H9 (cell line): Measurements from ENCODE around the gene AP1B1. TPM values are rescaled to one million over a fixed set of nuclear protein-coding genes. Genes with fewer than 3 reads are reported as not detected.
A peak's percentile ranks its signal among the peaks of the same experiment; 100 is the strongest.

Experiments used
- DNase-seq: peaks from one replicate; pipeline ENCODE4 v3.0.0-alpha.2; 2017
- H2AFZ ChIP-seq: one replicate; pipeline ENCODE4 v1.6.1; 2013; ENCODE audit warnings: mild to moderate bottlenecking, low read length, control low read depth, moderate library complexity
- H2AK5ac ChIP-seq: 2 replicates; pipeline ENCODE4 v1.6.1; 2013; ENCODE audit warnings: low read length, control low read depth, mixed read lengths; ENCODE audit not compliant: insufficient read length
- H2BK120ac ChIP-seq: one replicate; pipeline ENCODE4 v1.6.1; 2013; ENCODE audit warnings: low read depth, mild to moderate bottlenecking, low read length, control low read depth, inconsistent platforms; ENCODE audit not compliant: poor library complexity, severe bottlenecking
- H2BK12ac ChIP-seq: 2 replicates; pipeline ENCODE4 v1.6.1; 2013; ENCODE audit warnings: low read length, control low read depth, mixed read lengths, low read depth; ENCODE audit not compliant: insufficient read length
- H2BK15ac ChIP-seq: 2 replicates; pipeline ENCODE4 v1.6.1; 2013; ENCODE audit warnings: low read depth, low read length, control low read depth
- H2BK20ac ChIP-seq: one replicate; pipeline ENCODE4 v1.6.1; 2013; ENCODE audit warnings: low read depth, mild to moderate bottlenecking, low read length, control low read depth, inconsistent platforms; ENCODE audit not compliant: poor library complexity, severe bottlenecking
- H2BK5ac ChIP-seq: 2 replicates; pipeline ENCODE4 v1.6.1; 2013; ENCODE audit warnings: low read length, control low read depth, mixed read lengths; ENCODE audit not compliant: insufficient read length
- H3K14ac ChIP-seq: 2 replicates; pipeline ENCODE4 v1.6.1; 2013; ENCODE audit warnings: low read length, control low read depth; ENCODE audit not compliant: insufficient read depth
- H3K18ac ChIP-seq: 2 replicates; pipeline ENCODE4 v1.6.1; 2013; ENCODE audit warnings: low read depth, mild to moderate bottlenecking, mixed read lengths, low read length, control low read depth; ENCODE audit not compliant: insufficient read length
- H3K23ac ChIP-seq: 2 replicates; pipeline ENCODE4 v1.6.1; 2013; ENCODE audit warnings: low read length, control low read depth, mixed read lengths, low read depth; ENCODE audit not compliant: insufficient read length
- H3K23me2 ChIP-seq: 2 replicates; pipeline ENCODE4 v1.6.1; 2013; ENCODE audit warnings: low read depth, mild to moderate bottlenecking, mixed read lengths, low read length, control low read depth; ENCODE audit not compliant: insufficient read length, poor library complexity, severe bottlenecking
- H3K27ac ChIP-seq: 2 replicates; pipeline ENCODE4 v1.5.1; 2013; ENCODE audit warnings: low read length, control low read depth, mixed read lengths, low read depth; ENCODE audit not compliant: insufficient read length
- H3K27me3 ChIP-seq: 2 replicates; pipeline ENCODE4 v1.6.1; 2013; ENCODE audit warnings: low read length, control low read depth, inconsistent platforms; ENCODE audit not compliant: insufficient read depth
- H3K4ac ChIP-seq: 2 replicates; pipeline ENCODE4 v1.6.1; 2013; ENCODE audit warnings: low read depth, mild to moderate bottlenecking, control low read depth, inconsistent platforms, low read length, moderate library complexity
- H3K4me1 ChIP-seq: 2 replicates; pipeline ENCODE4 v1.6.1; 2013; ENCODE audit warnings: low read length, control low read depth, inconsistent platforms; ENCODE audit not compliant: insufficient read depth
- H3K4me2 ChIP-seq: 2 replicates; pipeline ENCODE4 v1.6.1; 2013; ENCODE audit warnings: low read length, control low read depth, mixed read lengths; ENCODE audit not compliant: insufficient read length, insufficient read depth
- H3K56ac ChIP-seq: 2 replicates; pipeline ENCODE4 v1.6.1; 2013; ENCODE audit warnings: low read depth, mild to moderate bottlenecking, mixed read lengths, low read length, control low read depth; ENCODE audit not compliant: insufficient read length
- H3K79me1 ChIP-seq: 2 replicates; pipeline ENCODE4 v1.6.1; 2013; ENCODE audit warnings: low read depth, mild to moderate bottlenecking, moderate library complexity, low read length, control low read depth, inconsistent platforms; ENCODE audit not compliant: insufficient read depth, poor library complexity, severe bottlenecking
- H3K79me2 ChIP-seq: 2 replicates; pipeline ENCODE4 v1.6.1; 2013; ENCODE audit warnings: low read length, control low read depth, inconsistent platforms; ENCODE audit not compliant: insufficient read depth
- H3K9ac ChIP-seq: 2 replicates; pipeline ENCODE4 v1.6.1; 2013; ENCODE audit warnings: low read length, control low read depth, mixed read lengths; ENCODE audit not compliant: insufficient read length; ENCODE audit errors: extremely low read depth
- H3K9me3 ChIP-seq: one replicate; pipeline ENCODE4 v1.6.1; 2013; ENCODE audit warnings: low read depth, low read length, inconsistent platforms; ENCODE audit not compliant: control insufficient read depth
- H3T11ph ChIP-seq: one replicate; pipeline ENCODE4 v1.6.1; 2013; ENCODE audit warnings: mild to moderate bottlenecking, low read length, control low read depth, inconsistent platforms
- H4K20me1 ChIP-seq: one replicate; pipeline ENCODE4 v1.6.1; 2013; ENCODE audit not compliant: control insufficient read depth, insufficient read length, insufficient read depth
- H4K5ac ChIP-seq: 2 replicates; pipeline ENCODE4 v1.6.1; 2013; ENCODE audit warnings: low read depth, mild to moderate bottlenecking, mixed read lengths, low read length, control low read depth; ENCODE audit not compliant: insufficient read length
- H4K8ac ChIP-seq: replicated peaks from 2 replicates; pipeline ENCODE4 v1.6.1; 2013; ENCODE audit warnings: low read length, control low read depth, mixed read lengths, low read depth; ENCODE audit not compliant: insufficient read length
- H4K91ac ChIP-seq: 2 replicates; pipeline ENCODE4 v1.6.1; 2013; ENCODE audit warnings: low read depth, mild to moderate bottlenecking, moderate library complexity, mixed read lengths, low read length, control low read depth; ENCODE audit not compliant: insufficient read length
- H3K27ac Mint-ChIP-seq, 3 experiments: 2 replicates in 2 of 3; 3 replicates in 1 of 3; pipeline ENCODE4 v1.8.0; 2020 to 2021; ENCODE audit warnings: mixed read lengths in 3 of 3, mild to moderate bottlenecking in 1 of 3, moderate library complexity in 1 of 3
- H3K27me3 Mint-ChIP-seq: 2 replicates; pipeline ENCODE4 v1.8.0; 2021; ENCODE audit warnings: low read depth, mild to moderate bottlenecking, moderate library complexity, mixed read lengths
- H3K36me3 Mint-ChIP-seq, 3 experiments: 2 replicates in 2 of 3; 3 replicates in 1 of 3; pipeline ENCODE4 v1.8.0; 2020 to 2021; ENCODE audit warnings: low read depth in 3 of 3, mixed read lengths in 3 of 3; ENCODE audit not compliant: insufficient read depth in 1 of 3
- H3K4me1 Mint-ChIP-seq, 2 experiments: 2 replicates each; pipeline ENCODE4 v1.8.0; 2020; ENCODE audit warnings: mixed read lengths in 2 of 2
- H3K4me3 Mint-ChIP-seq, 2 experiments: 2 replicates in 1 of 2; 3 replicates in 1 of 2; pipeline ENCODE4 v1.8.0; 2020 to 2021; ENCODE audit warnings: mild to moderate bottlenecking in 2 of 2, mixed read lengths in 2 of 2, moderate library complexity in 1 of 2
- H3K9me3 Mint-ChIP-seq, 2 experiments: 2 replicates in 1 of 2; 3 replicates in 1 of 2; pipeline ENCODE4 v1.8.0; 2020; ENCODE audit warnings: mild to moderate bottlenecking in 2 of 2, mixed read lengths in 2 of 2, moderate library complexity in 1 of 2
- WGBS: extraction: QIAGEN DNeasy Blood & Tissue Kit; methylation state at CpG from one replicate; pipeline ENCODE4 v1.1.7; 2013; ENCODE audit warnings: missing lambda C conversion rate, low lambda C conversion rate, mixed read lengths; ENCODE audit not compliant: insufficient read length; ENCODE audit errors: extremely low coverage; 5-methylcytosine and 5-hydroxymethylcytosine counted together
- total RNA-seq: library from RNA; stranded (reverse); gene quantifications from 2 replicates; pipeline ENCODE4 v1.2.1, GENCODE V29; 2021
- TF ChIP-seq, protein P1 (sequence below): fragments of 200-600 bp; sonication (generic); conservative IDR thresholded peaks from 3 replicates; pipeline ENCODE4 v1.8.0; 2021; ENCODE audit warnings: antibody characterized with exemption, mild to moderate bottlenecking

Gene AP1B1
- total RNA-seq, 1 experiment from 2014 or later, result 64.0 TPM

DNA sequence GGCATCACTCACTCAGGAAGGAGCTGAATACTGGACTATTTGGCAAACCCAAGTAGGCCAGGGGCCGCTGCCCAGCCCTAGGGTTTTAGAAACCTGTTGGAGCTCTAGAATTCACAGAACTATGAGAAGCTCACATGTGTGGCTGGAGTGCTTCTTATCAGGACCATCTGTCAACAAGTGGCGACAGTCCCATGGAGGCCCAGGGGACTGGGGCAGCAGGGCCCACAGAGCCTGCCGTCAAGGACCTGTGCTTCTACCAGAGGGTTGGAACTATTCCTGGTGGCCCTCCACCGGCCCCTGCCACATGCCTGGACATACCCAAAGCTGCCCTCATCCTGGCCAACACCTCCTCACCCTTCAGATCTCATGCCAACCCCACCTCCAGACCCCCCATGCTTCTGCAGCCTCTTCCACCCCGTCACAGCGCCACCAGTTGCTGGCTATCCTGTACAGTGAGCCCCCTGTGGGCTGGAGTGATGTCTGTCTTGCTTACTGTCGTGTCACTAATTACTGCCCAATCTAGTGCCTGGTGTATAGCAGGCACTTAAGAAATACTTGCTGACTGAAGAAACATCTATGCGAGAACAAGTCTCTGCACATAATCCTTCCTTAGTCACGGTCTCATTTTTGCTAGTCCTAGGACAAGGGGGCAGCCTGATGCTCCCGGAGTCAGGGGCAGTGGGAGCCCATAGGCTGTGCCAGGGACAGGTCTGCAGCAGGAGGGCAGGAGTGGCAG is 45.6 kb downstream of the AP1B1 start:
- Histone ChIP-seq H2BK120ac (no peak overlapping the region), H3K79me1 (no peaks in the 10 kb centered on the region), H3K23ac (no peak overlapping the region), H2BK15ac (no peak overlapping the region), H3K18ac (no peak overlapping the region), H3K79me2 (no peaks in the 10 kb centered on the region), H3K23me2 (no peaks in the 10 kb centered on the region), H3K4me2 (no peak overlapping the region), H3K4me1 (no peaks in the 10 kb centered on the region), H3K27me3 (no peaks in the 10 kb centered on the region), H3K9ac (no peak overlapping the region), H3K27ac (no peak overlapping the region), H2BK5ac (no peak overlapping the region), H3K4ac (no peak overlapping the region), H2BK20ac (no peak overlapping the region), H4K91ac (no peak overlapping the region), H2AFZ (no peak overlapping the region), H3K14ac (no peak overlapping the region), H3K9me3 (no peaks in the 10 kb centered on the region), H4K8ac (no peak overlapping the region), H3T11ph (no peak overlapping the region), H4K5ac (no peak overlapping the region), H4K20me1 (no peaks in the 10 kb centered on the region), H2BK12ac (no peak overlapping the region), H2AK5ac (no peak overlapping the region), H3K56ac (no peak overlapping the region)
- no peaks in the 10 kb centered on the region for H3K9me3 Mint-ChIP-seq
- peak overlapping the region in 2 of 3 experiments; percentile 57 to 64; a peak in 4 of 7 replicates for H3K27ac Mint-ChIP-seq
- WGBS, result no CpG with 5 or more reads among the region's 10 CpGs
- TF ChIP-seq, protein P1, sequence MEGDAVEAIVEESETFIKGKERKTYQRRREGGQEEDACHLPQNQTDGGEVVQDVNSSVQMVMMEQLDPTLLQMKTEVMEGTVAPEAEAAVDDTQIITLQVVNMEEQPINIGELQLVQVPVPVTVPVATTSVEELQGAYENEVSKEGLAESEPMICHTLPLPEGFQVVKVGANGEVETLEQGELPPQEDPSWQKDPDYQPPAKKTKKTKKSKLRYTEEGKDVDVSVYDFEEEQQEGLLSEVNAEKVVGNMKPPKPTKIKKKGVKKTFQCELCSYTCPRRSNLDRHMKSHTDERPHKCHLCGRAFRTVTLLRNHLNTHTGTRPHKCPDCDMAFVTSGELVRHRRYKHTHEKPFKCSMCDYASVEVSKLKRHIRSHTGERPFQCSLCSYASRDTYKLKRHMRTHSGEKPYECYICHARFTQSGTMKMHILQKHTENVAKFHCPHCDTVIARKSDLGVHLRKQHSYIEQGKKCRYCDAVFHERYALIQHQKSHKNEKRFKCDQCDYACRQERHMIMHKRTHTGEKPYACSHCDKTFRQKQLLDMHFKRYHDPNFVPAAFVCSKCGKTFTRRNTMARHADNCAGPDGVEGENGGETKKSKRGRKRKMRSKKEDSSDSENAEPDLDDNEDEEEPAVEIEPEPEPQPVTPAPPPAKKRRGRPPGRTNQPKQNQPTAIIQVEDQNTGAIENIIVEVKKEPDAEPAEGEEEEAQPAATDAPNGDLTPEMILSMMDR, result no peak
- H3K4me1 Mint-ChIP-seq, result no peaks in the 10 kb centered on the region
- H3K27me3 Mint-ChIP-seq, result no peaks in the 10 kb centered on the region
- no peak for DNase-seq
- no peak overlapping the region; a peak in 1 of 5 replicates for H3K4me3 Mint-ChIP-seq
- peaks cover 25 to 88% (median 50%) of the 10 kb centered on the region in 3 experiments; a peak in 6 of 7 replicates for H3K36me3 Mint-ChIP-seq
